Measurements from ENCODE around the gene ELP2.
"Not testable (repeated sequence)": the region's sequence is repeated elsewhere in the genome, so short reads cannot be mapped to it uniquely, and the experiment has no call there.

The ELP2 gene

GRCh38 chr18:36194600-36195315, 65.1 kb downstream of the ELP2 start:
- no peak for DNase-seq

- DNase-seq = no peak
Measured at GRCh38 chr18:36195427-36196122, 65.9 kb downstream of the ELP2 start.

- DNase-seq = no peak
Measured at GRCh38 chr18:36196238-36196995, 66.7 kb downstream of the ELP2 start.

GRCh38 chr18:36197511-36198166, 67.9 kb downstream of the ELP2 start:
- DNase-seq = no peak

GRCh38 chr18:36199691-36200295, 70.1 kb downstream of the ELP2 start:
- DNase-seq = no peak

DNA sequence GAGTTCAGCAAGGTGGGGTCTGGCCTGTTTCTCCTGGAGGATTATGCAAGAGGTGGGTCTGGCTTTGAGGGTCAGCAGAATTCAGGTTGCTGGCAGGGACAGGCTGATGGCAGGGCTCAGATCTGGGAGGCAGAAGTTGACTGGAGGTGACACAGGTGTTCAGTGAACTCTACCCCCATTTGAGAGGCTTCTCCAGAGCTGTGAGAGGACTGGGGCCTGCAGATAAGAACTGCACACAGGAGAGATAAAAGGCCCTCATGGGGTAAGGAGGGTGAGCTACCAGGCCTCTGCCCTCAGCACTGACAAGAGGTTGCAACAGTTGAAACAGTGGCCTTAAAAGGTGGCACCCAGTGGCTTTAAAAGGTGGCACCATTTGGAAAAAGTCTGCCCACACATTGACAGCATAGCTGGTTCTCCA, 70.7 kb downstream of the ELP2 start:
- no peak for DNase-seq

- no peak for DNase-seq
Measured at GRCh38 chr18:36201765-36202164, 72.1 kb downstream of the ELP2 start.

GRCh38 chr18:36203360-36203895, 73.7 kb downstream of the ELP2 start:
- DNase-seq = no peak

DNA sequence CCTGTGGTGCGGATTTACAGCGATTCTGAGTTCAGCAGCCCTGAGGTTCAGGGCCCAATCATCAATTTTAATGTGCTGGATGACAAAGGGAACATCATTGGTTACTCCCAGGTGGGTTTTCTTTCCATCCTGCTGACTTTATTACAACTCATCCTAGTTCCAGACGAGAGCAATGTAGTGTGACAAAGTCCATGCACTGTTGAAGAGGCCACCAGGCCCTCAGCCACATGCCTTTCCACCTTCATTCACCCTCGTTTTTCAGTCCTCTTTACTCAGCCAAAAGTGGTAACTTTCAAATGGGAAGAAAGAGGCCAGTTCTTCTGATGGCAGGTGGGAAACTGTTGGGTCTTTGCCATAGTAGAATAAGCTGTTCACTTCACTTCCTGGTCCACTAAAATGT, 75.5 kb downstream of the ELP2 start:
- no peak for DNase-seq

DNA sequence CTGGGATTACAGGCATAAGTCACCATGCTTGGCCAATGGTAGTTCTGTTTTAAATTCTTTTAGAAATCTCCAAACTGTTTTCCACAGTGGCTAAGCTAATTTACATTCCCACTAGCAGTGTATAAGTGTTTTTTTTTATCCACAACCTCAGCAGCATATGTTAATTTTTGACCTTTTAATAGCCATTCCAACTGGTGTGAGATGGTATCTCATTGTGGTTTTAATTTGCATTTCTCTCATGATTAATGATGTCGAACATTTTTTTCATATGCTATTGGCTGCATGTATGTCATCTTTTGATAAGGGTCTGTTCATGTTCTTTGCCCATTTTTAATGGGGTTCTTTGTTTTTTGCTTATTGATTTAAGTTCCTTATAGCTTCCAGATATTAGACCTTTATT, 77.6 kb downstream of the ELP2 start:
- DNase-seq = no peak

GRCh38 chr18:36207969-36208368, 78.3 kb downstream of the ELP2 start:
- DNase-seq = not testable (repeated sequence)

DNA sequence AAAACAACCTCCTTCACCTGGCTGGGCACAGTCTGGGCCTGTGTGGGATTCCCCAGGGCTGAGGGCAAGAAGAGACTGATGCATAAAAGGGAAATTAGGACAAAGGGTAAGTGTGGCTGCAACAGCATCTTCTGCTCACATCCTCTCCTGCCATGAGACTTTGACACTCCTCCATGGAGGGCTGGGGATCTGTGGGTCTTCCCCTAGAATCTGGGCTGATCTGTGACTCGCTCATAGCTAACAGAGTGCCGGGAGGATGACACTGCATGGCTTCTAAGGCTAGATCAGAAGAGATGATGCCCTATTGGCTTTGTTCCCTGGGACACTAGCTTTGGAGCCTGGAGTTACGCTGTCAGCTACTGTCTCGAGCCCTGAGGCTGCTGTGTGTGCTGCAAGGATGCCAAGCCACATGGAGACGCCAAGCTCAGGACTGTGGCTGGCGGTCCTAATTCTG, 81.9 kb downstream of the ELP2 start:
- no peak for DNase-seq

GRCh38 chr18:36212301-36213171, 82.8 kb downstream of the ELP2 start:
- DNase-seq = no peak

DNA sequence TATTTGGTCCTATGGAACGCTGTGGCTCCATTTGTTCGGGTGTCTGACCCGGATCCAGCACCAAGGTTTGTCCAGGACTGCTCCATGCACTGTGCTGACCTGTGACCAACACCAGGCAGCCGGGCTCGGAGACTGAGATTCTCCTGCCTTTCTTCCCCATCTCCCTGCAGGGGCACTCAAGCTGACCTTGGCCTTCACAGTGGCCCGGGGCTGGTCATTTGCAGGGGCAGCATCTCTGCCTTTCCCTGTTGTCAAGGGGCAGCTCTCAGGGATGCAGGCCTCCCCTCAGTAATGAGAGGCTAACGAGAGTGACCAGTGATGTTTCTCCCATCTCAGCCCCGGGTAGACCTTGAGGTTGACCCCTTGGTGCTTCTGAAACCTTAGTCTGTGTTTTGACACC, 85.1 kb downstream of the ELP2 start:
- no peak for DNase-seq

DNA sequence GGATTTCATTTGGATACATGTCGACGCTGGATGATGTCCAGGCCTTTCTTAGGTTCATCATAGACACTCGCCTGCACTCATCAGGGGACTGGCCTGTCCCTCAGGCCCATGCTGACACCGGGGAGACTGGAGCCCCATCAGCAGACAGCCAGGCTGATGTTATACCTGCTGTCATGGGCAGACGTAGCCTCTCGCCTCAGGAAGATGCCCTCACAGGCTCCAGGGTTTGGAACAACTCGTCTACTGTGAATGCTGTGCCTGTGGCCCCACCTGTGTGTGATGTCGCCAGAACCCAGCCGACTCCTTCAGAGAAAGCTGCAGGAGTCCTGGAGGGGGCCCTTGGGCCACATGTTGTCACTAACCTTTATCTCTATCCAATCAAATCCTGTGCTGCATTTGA, 85.9 kb downstream of the ELP2 start:
- DNase-seq = no peak

GRCh38 chr18:36217348-36217747, 87.6 kb downstream of the ELP2 start:
- DNase-seq = no peak

- no peak for DNase-seq
Measured at GRCh38 chr18:36229188-36229587, 99.5 kb downstream of the ELP2 start.
